GM23248 (cell line): ENCODE measurements around the gene ZNF746. TPM values are rescaled to one million over a fixed set of nuclear protein-coding genes. Genes with fewer than 3 reads are reported as not detected.

Experiments used
- DNase-seq: peaks from one replicate; pipeline ENCODE4 v3.0.0-alpha.2; 2015
- H2AFZ ChIP-seq: fragments of 200-600 bp; sonication (generic); 2 replicates; pipeline ENCODE4 v1.6.1; 2016; ENCODE audit warnings: antibody characterized with exemption
- H3F3A ChIP-seq: fragments of 200-600 bp; sonication (generic); 2 replicates; pipeline ENCODE4 v1.6.1; 2016; ENCODE audit warnings: mild to moderate bottlenecking, antibody characterized with exemption, mixed run types; ENCODE audit not compliant: insufficient read depth
- H3K27ac ChIP-seq: fragments of 200-600 bp; sonication (generic); 2 replicates; pipeline ENCODE4 v1.5.1; 2016; ENCODE audit warnings: mild to moderate bottlenecking
- H3K27me3 ChIP-seq: fragments of 200-600 bp; sonication (generic); replicated peaks from 2 replicates; pipeline ENCODE4 v1.6.1; 2016; ENCODE audit warnings: mild to moderate bottlenecking; ENCODE audit not compliant: insufficient read depth
- H3K36me3 ChIP-seq: fragments of 200-600 bp; sonication (generic); 2 replicates; pipeline ENCODE4 v1.6.1; 2016; ENCODE audit warnings: low read depth, mild to moderate bottlenecking
- H3K4me1 ChIP-seq: fragments of 200-600 bp; sonication (generic); 2 replicates; pipeline ENCODE4 v1.6.1; 2016; ENCODE audit warnings: mild to moderate bottlenecking; ENCODE audit not compliant: insufficient read depth
- H3K4me2 ChIP-seq: fragments of 200-600 bp; sonication (generic); one replicate; pipeline ENCODE4 v1.6.1; 2016; ENCODE audit warnings: mild to moderate bottlenecking; ENCODE audit not compliant: unreplicated experiment
- H3K4me3 ChIP-seq: fragments of 200-600 bp; sonication (generic); 2 replicates; pipeline ENCODE4 v1.5.1; 2016; ENCODE audit warnings: mild to moderate bottlenecking
- H3K79me2 ChIP-seq: fragments of 200-600 bp; sonication (generic); 2 replicates; pipeline ENCODE4 v1.6.1; 2016; ENCODE audit warnings: mild to moderate bottlenecking; ENCODE audit not compliant: insufficient read depth
- H3K9ac ChIP-seq: fragments of 200-600 bp; sonication (generic); 2 replicates; pipeline ENCODE4 v1.6.1; 2016; ENCODE audit warnings: mild to moderate bottlenecking
- H3K9me2 ChIP-seq: fragments of 200-600 bp; sonication (generic); 2 replicates; pipeline ENCODE4 v1.6.1; 2016; ENCODE audit warnings: mixed run types, mild to moderate bottlenecking, moderate library complexity; ENCODE audit not compliant: insufficient read depth
- H3K9me3 ChIP-seq: fragments of 200-600 bp; sonication (generic); one replicate; pipeline ENCODE4 v1.6.1; 2017; ENCODE audit warnings: low read depth
- H4K20me1 ChIP-seq: fragments of 200-600 bp; sonication (generic); 2 replicates; pipeline ENCODE4 v1.6.0; 2016; ENCODE audit not compliant: insufficient read depth
- EZH2 ChIP-seq: fragments of 200-600 bp; sonication (generic); IDR thresholded peaks from 2 replicates; pipeline ENCODE4 v1.6.1; 2018; ENCODE audit warnings: antibody characterized with exemption, mild to moderate bottlenecking; ENCODE audit not compliant: insufficient read depth, poor library complexity, severe bottlenecking
- EZH2phosphoT487 ChIP-seq: fragments of 200-600 bp; sonication (generic); IDR thresholded peaks from 2 replicates; pipeline ENCODE4 v1.6.1; 2018; ENCODE audit warnings: antibody characterized with exemption, moderate library complexity, mild to moderate bottlenecking, low read depth; ENCODE audit not compliant: insufficient read depth
- WGBS, 2 experiments: methylation state at CpG; one replicate each; pipeline ENCODE4 v1.1.6; 2015 to 2017; ENCODE audit warnings: low lambda C conversion rate in 2 of 2, low coverage in 1 of 2; ENCODE audit errors: missing lambda C conversion rate in 2 of 2; 5-methylcytosine and 5-hydroxymethylcytosine counted together
- in situ Hi-C: fragments of 300-500 bp; cut with MboI; formaldehyde crosslinking; loops from 2 replicates; pipeline ENCODE4 v1.15.0; 2020
- polyA plus RNA-seq: library from polyadenylated mRNA; unstranded; fragments of >200 nt; fragmentation: Nextera tagmentation; extraction: Ambion mirVana; gene quantifications from 2 replicates; pipeline ENCODE4 v1.2.1, GENCODE V29; 2016
- total RNA-seq: library from RNA; depleted of rRNA; stranded (reverse); fragments of >200 nt; shearing (Covaris generic); gene quantifications from 2 replicates; pipeline ENCODE4 v1.2.3, GENCODE V29; 2014

The ZNF746 gene
- total and polyA plus RNA-seq, 2 experiments from 2014 or later = 9.7 to 17.8 TPM

GRCh38 chr7:149471289-149471953 is 26.2 kb downstream of the ZNF746 start:
- Histone ChIP-seq H3K9me3 (no peaks in the 10 kb centered on the region), H3K79me2 (no peaks in the 10 kb centered on the region), H3K4me2 (no peak overlapping the region), H3K9me2 (no peaks in the 10 kb centered on the region), H3K36me3 (peaks cover 15% of the 10 kb centered on the region), H3K27ac (no peak overlapping the region), H3K4me3 (no peak overlapping the region), H3F3A (no peaks in the 10 kb centered on the region), H2AFZ (no peak overlapping the region), H4K20me1 (no peaks in the 10 kb centered on the region), H3K9ac (no peak overlapping the region), H3K27me3 (no peaks in the 10 kb centered on the region), H3K4me1 (no peaks in the 10 kb centered on the region)
- in situ Hi-C loops = no loop called here
- WGBS, 2 experiments = 98 to 99% methylated on average over 6 of the region's 6 CpGs
- no peak for DNase-seq
- TF ChIP-seq EZH2phosphoT487 (no peak), EZH2 (no peak)

GRCh38 chr7:149469806-149470205 is 27.8 kb downstream of the ZNF746 start:
- no peak for DNase-seq
- H3K27me3 ChIP-seq = no peaks in the 10 kb centered on the region
- H3K4me2 ChIP-seq = no peak overlapping the region
- H4K20me1 ChIP-seq = no peaks in the 10 kb centered on the region
- TF ChIP-seq EZH2 (no peak), EZH2phosphoT487 (no peak)
- in situ Hi-C loops = no loop called here
- peaks cover 15% of the 10 kb centered on the region for H3K36me3 ChIP-seq
- H3K9me2 ChIP-seq = no peaks in the 10 kb centered on the region
- H3K79me2 ChIP-seq = no peaks in the 10 kb centered on the region
- no peak overlapping the region for H2AFZ ChIP-seq
- H3K27ac ChIP-seq = no peak overlapping the region
- no peak overlapping the region for H3K9ac ChIP-seq
- WGBS, 2 experiments = 96 to 97% methylated on average over 8 of the region's 8 CpGs
- H3K9me3 ChIP-seq = no peaks in the 10 kb centered on the region
- H3F3A ChIP-seq = no peaks in the 10 kb centered on the region
- no peaks in the 10 kb centered on the region for H3K4me1 ChIP-seq
- no peak overlapping the region for H3K4me3 ChIP-seq

GRCh38 chr7:149468208-149468607 is 29.4 kb downstream of the ZNF746 start:
- TF ChIP-seq EZH2 (no peak), EZH2phosphoT487 (no peak)
- Histone ChIP-seq H2AFZ (no peak overlapping the region), H3K27ac (no peak overlapping the region), H3K9ac (no peak overlapping the region), H3K9me2 (no peaks in the 10 kb centered on the region), H3K4me2 (no peak overlapping the region), H3K27me3 (no peaks in the 10 kb centered on the region), H3K4me3 (no peak overlapping the region), H3K4me1 (no peaks in the 10 kb centered on the region), H3K36me3 (peaks cover 6% of the 10 kb centered on the region), H4K20me1 (no peaks in the 10 kb centered on the region), H3F3A (no peaks in the 10 kb centered on the region), H3K9me3 (no peaks in the 10 kb centered on the region), H3K79me2 (no peaks in the 10 kb centered on the region)
- 91 to 99% methylated on average over 5 of the region's 5 CpGs for WGBS, 2 experiments
- in situ Hi-C loops = no loop called here
- DNase-seq = no peak

DNA sequence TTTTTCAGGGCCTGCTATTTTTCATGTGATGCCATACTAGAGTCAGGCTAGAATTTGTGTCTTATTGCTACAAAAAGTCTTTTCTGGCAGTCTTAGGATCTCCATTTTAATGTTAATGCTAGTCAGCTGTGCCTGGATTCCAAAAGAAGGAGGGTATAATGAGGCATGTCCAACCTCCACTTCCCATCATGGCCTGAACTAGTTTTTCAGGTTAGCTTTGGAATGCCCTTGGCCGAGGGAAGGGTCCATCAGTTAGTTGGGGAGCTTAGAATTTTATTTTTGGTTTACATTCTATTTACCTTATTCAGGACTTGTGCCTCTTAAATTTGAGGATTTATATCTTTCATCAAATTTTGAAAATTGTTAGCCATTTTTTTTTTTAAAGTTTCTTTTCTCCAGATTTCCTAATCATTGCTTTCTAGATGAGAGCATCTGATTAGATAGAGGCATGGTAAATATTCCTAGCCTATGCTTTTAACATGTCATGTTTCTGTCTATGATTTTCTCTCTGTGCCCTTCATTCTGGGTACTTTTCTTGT is 30.2 kb downstream of the ZNF746 start:
- Histone ChIP-seq H4K20me1 (no peaks in the 10 kb centered on the region), H3K4me1 (no peaks in the 10 kb centered on the region), H3K4me2 (no peak overlapping the region), H3K36me3 (peaks cover under 1% of the 10 kb centered on the region), H3K27me3 (no peaks in the 10 kb centered on the region), H3K79me2 (no peaks in the 10 kb centered on the region), H3F3A (no peaks in the 10 kb centered on the region), H3K9me2 (no peaks in the 10 kb centered on the region), H3K9me3 (no peaks in the 10 kb centered on the region), H3K9ac (no peak overlapping the region), H3K27ac (no peak overlapping the region), H3K4me3 (no peak overlapping the region), H2AFZ (no peak overlapping the region)
- in situ Hi-C loops = no loop called here
- TF ChIP-seq EZH2phosphoT487 = no peak
- TF ChIP-seq EZH2 = no peak
- DNase-seq = no peak
- WGBS, 2 experiments = 73 to 100% methylated on average over 1 of the region's 1 CpG

DNA sequence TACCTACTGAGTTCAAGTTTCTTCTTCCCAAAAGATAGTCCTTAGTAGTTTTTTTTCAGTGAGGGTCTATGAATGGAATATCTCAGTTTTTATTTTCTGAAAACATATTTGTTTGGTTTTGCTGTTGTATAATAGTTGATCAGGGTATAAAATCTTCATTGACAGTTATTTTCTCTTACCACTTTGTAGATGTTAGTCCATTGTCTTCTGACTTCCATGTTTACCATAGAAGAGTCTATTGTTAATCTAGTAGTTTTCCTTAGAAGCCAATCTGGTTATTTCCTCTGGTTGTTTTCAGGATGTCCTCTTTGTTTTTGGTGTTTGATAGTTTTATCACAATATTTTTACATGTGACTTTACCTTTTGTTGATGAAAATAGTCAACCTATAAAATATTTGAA is 31.2 kb downstream of the ZNF746 start:
- in situ Hi-C loops = no loop called here
- Histone ChIP-seq H3K4me2 (no peak overlapping the region), H3K27ac (no peak overlapping the region), H3K9ac (no peak overlapping the region), H3K36me3 (no peaks in the 10 kb centered on the region), H3K4me3 (no peak overlapping the region), H2AFZ (no peak overlapping the region), H3K9me3 (no peaks in the 10 kb centered on the region), H4K20me1 (no peaks in the 10 kb centered on the region), H3K9me2 (no peaks in the 10 kb centered on the region), H3F3A (no peaks in the 10 kb centered on the region), H3K79me2 (0 out of 2 replicates have a peak, but pooled peaks cover under 1% of the 10 kb centered on the region), H3K27me3 (no peaks in the 10 kb centered on the region), H3K4me1 (no peaks in the 10 kb centered on the region)
- TF ChIP-seq EZH2phosphoT487 (no peak), EZH2 (no peak)
- DNase-seq = no peak
